HepG2 (cell line): ENCODE measurements around the gene CADM2. TPM values are rescaled to one million over a fixed set of nuclear protein-coding genes. Genes with fewer than 3 reads are reported as not detected.

ENCODE experiments used
- ATAC-seq: fragments of 200-7000 bp; cut with Tn5 transposase; 3 replicates; pipeline ENCODE4 v1.9.1; 2020; ENCODE audit warnings: mild to moderate bottlenecking, moderate library complexity
- BruUV-seq: library from RNA; stranded (reverse); fragments of 400-500 nt; replicated peaks from 2 replicates; lab custom pipeline; 2021; lab: Mats Ljungman, UMichigan
- CTCF ChIA-PET: fragments of 300-600 bp; formaldehyde crosslinking; extraction: SDS; loops from one replicate; lab custom pipeline; 2021; ENCODE audit warnings: low total read pairs, inconsistent platforms, low intra/inter-chr PET ratio; lab: Yijun Ruan, JAX
- POLR2A ChIA-PET: fragments of 350-600 bp; sonication (Branson Sonifier 250); formaldehyde crosslinking; loops from one replicate; lab custom pipeline; 2020; ENCODE audit warnings: antibody characterized with exemption, inconsistent platforms; lab: Yijun Ruan, JAX
- DNase-seq: peaks from one replicate; pipeline ENCODE4 v3.0.0-alpha.2; 2015; ENCODE audit warnings: low spot score
- FAIRE-seq: peaks from 3 replicates; lab custom pipeline; 2011; peaks lifted over from hg19 to GRCh38; lab: Jason Lieb, UNC
- H2AFZ ChIP-seq: one replicate; pipeline ENCODE4 v1.6.1; 2011; ENCODE audit warnings: low read length, inconsistent platforms
- H3K27ac ChIP-seq: fragments of 300-600 bp; 3 replicates; pipeline ENCODE4 v1.8.0; 2011; ENCODE audit warnings: mixed run types, mild to moderate bottlenecking, mixed read lengths, low read length, inconsistent platforms; ENCODE audit not compliant: insufficient read depth; ENCODE audit errors: extremely low read length
- H3K27me3 ChIP-seq, 2 experiments: fragments of 200-600 bp in 1 of 2; 2 replicates in 1 of 2; 3 replicates in 1 of 2; pipeline versions ENCODE4 v1.6.0 to v1.8.0; 2011; ENCODE audit warnings: low read length in 2 of 2, mild to moderate bottlenecking in 2 of 2, moderate library complexity in 2 of 2, inconsistent platforms in 1 of 2; ENCODE audit not compliant: insufficient read depth in 2 of 2, control insufficient read depth in 1 of 2
- H3K36me3 ChIP-seq, 2 experiments: fragments of 200-600 bp in 1 of 2; replicated peaks in 1 of 2; 2 replicates in 1 of 2; 3 replicates in 1 of 2; pipeline versions ENCODE4 v1.5.1 to v1.8.0; 2011; ENCODE audit warnings: low read length in 2 of 2, inconsistent platforms in 1 of 2; ENCODE audit not compliant: insufficient read depth in 2 of 2, control insufficient read depth in 1 of 2
- H3K4me1 ChIP-seq: 2 replicates; pipeline ENCODE4 v1.5.1; 2012; ENCODE audit warnings: low read length, inconsistent platforms; ENCODE audit not compliant: insufficient read depth
- H3K4me2 ChIP-seq: 2 replicates; pipeline ENCODE4 v1.6.0; 2011; ENCODE audit warnings: low read depth, low read length, inconsistent platforms
- H3K4me3 ChIP-seq, 3 experiments: fragments of 200-600 bp in 1 of 3; sonication (generic), shearing (Covaris generic) in 1 of 3; replicated peaks in 1 of 3; 2 replicates each; pipeline ENCODE4 v1.5.1; 2011 to 2016; ENCODE audit warnings: low read length in 3 of 3, inconsistent platforms in 2 of 3, low read depth in 2 of 3, mild to moderate bottlenecking in 2 of 3, control low read depth in 1 of 3, mixed read lengths in 1 of 3; ENCODE audit not compliant: insufficient read depth in 1 of 3
- H3K79me2 ChIP-seq: one replicate; pipeline ENCODE4 v1.6.1; 2011; ENCODE audit warnings: low read length, inconsistent platforms; ENCODE audit not compliant: insufficient read depth
- H3K9ac ChIP-seq: 2 replicates; pipeline ENCODE4 v1.6.0; 2011; ENCODE audit warnings: mild to moderate bottlenecking, low read depth, low read length, inconsistent platforms; ENCODE audit not compliant: insufficient read depth
- H3K9me3 ChIP-seq: 2 replicates; pipeline ENCODE4 v1.5.1; 2012; ENCODE audit warnings: mild to moderate bottlenecking, low read length
- H4K20me1 ChIP-seq: 2 replicates; pipeline ENCODE4 v1.6.0; 2011; ENCODE audit warnings: inconsistent platforms, mild to moderate bottlenecking, low read length, moderate library complexity; ENCODE audit not compliant: insufficient read depth
- ELK4 ChIP-seq: sonication (generic); formaldehyde crosslinking; IDR thresholded peaks from 2 replicates; pipeline ENCODE4 v1.9.0; 2021; ENCODE audit warnings: missing genetic modification reagents, borderline replicate concordance
- FLYWCH1 ChIP-seq: sonication (generic); formaldehyde crosslinking; IDR thresholded peaks from 2 replicates; pipeline ENCODE4 v1.8.1; 2023; ENCODE audit warnings: mild to moderate bottlenecking, missing genetic modification reagents
- HNF4A ChIP-seq: sonication (generic); formaldehyde crosslinking; IDR thresholded peaks from 2 replicates; pipeline ENCODE4 v1.4.0; 2020; ENCODE audit warnings: missing genetic modification reagents
- KAT7 ChIP-seq: IDR thresholded peaks from 2 replicates; pipeline ENCODE4 v1.6.1; 2018; ENCODE audit warnings: borderline replicate concordance, missing compliant biosample characterization
- KDM3A ChIP-seq: IDR thresholded peaks from 2 replicates; pipeline ENCODE4 v1.6.1; 2018; ENCODE audit warnings: low read depth, missing compliant biosample characterization
- KDM4B ChIP-seq: sonication (generic); formaldehyde crosslinking; IDR thresholded peaks from 2 replicates; pipeline ENCODE4 v1.4.0; 2020; ENCODE audit warnings: missing genetic modification reagents
- NFYB ChIP-seq: sonication (generic); formaldehyde crosslinking; IDR thresholded peaks from 2 replicates; pipeline ENCODE4 v1.4.0; 2020; ENCODE audit warnings: missing genetic modification reagents
- NR3C1 ChIP-seq: sonication (generic); formaldehyde crosslinking; IDR thresholded peaks from 2 replicates; pipeline ENCODE4 v1.4.0; 2020; ENCODE audit warnings: missing genetic modification reagents
- SMARCE1 ChIP-seq: fragments of 450-650 bp; IDR thresholded peaks from 2 replicates; pipeline ENCODE4 v1.6.1; 2017; ENCODE audit warnings: borderline replicate concordance
- SMC3 ChIP-seq: IDR thresholded peaks from 2 replicates; pipeline ENCODE4 v1.6.1; 2011; ENCODE audit warnings: low read length, improper control_type of control experiment
- SOX13 ChIP-seq, 3 experiments: fragments of 450-650 bp in 1 of 3; sonication (generic) in 1 of 3; formaldehyde crosslinking in 1 of 3; IDR thresholded peaks in 2 of 3; conservative IDR thresholded peaks in 1 of 3; 2 replicates each; pipeline versions ENCODE4 v1.5.0 to v1.6.1; 2016 to 2020; ENCODE audit warnings: antibody characterized with exemption in 1 of 3, mild to moderate bottlenecking in 1 of 3, missing compliant biosample characterization in 1 of 3, missing genetic modification reagents in 1 of 3, moderate library complexity in 1 of 3
- TAF1 ChIP-seq: sonication (generic); formaldehyde crosslinking; IDR thresholded peaks from 2 replicates; pipeline ENCODE4 v1.4.0; 2020; ENCODE audit warnings: missing genetic modification reagents
- ZNF230 ChIP-seq: sonication (generic); formaldehyde crosslinking; IDR thresholded peaks from 2 replicates; pipeline ENCODE4 v1.4.0; 2020; ENCODE audit warnings: mild to moderate bottlenecking, missing genetic modification reagents
- ZNF496 ChIP-seq: sonication (generic); formaldehyde crosslinking; IDR thresholded peaks from 2 replicates; pipeline ENCODE4 v1.8.1; 2023; ENCODE audit warnings: mild to moderate bottlenecking, moderate library complexity, missing genetic modification reagents; ENCODE audit not compliant: insufficient replicate concordance
- ZNF749 ChIP-seq: sonication (generic); formaldehyde crosslinking; IDR thresholded peaks from 2 replicates; pipeline ENCODE4 v1.8.0; 2022; ENCODE audit warnings: mild to moderate bottlenecking, missing genetic modification reagents, moderate library complexity, borderline replicate concordance
- ZNF775 ChIP-seq: sonication (generic); formaldehyde crosslinking; IDR thresholded peaks from 2 replicates; pipeline ENCODE4 v1.4.0; 2020; ENCODE audit warnings: missing genetic modification reagents, mild to moderate bottlenecking, moderate library complexity, borderline replicate concordance
- WGBS: methylation state at CpG from one replicate; pipeline ENCODE4 v1.1.6; 2017; ENCODE audit warnings: low lambda C conversion rate; 5-methylcytosine and 5-hydroxymethylcytosine counted together
- in situ Hi-C: cut with HindIII; loops from 2 replicates; pipeline ENCODE4 v1.10.0; 2017; ENCODE audit warnings: low pct_unique_long_range_greater_than_20kb; ENCODE audit not compliant: extremely low pct_ligation_motif_present
- intact Hi-C: fragments of 100-400 bp; cut with micrococcal nuclease; formaldehyde crosslinking; loops from one replicate; pipeline ENCODE4 v1.10.0; 2022; ENCODE audit not compliant: unreplicated experiment
- polyA plus RNA-seq, 8 experiments: library from polyadenylated mRNA; depleted of rRNA in 3 of 8; stranded (reverse) in 7 of 8; unstranded in 1 of 8; fragments of >200 nt; fragmentation: Illumina TruSeq in 4 of 8; extraction: Trizol in 4 of 8; gene quantifications; 2 replicates each; pipeline versions ENCODE4 v1.2.1 to v1.2.3, GENCODE V29; 2011 to 2016; ENCODE audit warnings: low read depth in 4 of 8, missing spikeins in 1 of 8, mixed read lengths in 1 of 8; ENCODE audit not compliant: insufficient read depth in 1 of 8
- total RNA-seq, 5 experiments: library from RNA; depleted of rRNA; stranded (reverse); fragments of >200 nt; fragmentation: Illumina TruSeq; extraction: Trizol; gene quantifications; 2 replicates each; pipeline ENCODE4 v1.2.3, GENCODE V29; 2016; ENCODE audit warnings: low read depth in 1 of 5

The CADM2 gene
- total and polyA plus RNA-seq, 2 of the 13 experiments (the other 11 are each of a cell fraction or from before 2014, with no cell fraction given) = not detected

GRCh38 chr3:85170646-85171045 lies 211.9 kb downstream of the CADM2 start:
- Histone ChIP-seq H3K9ac (no peak overlapping the region), H3K36me3 (no peaks in the 10 kb centered on the region), H3K79me2 (no peaks in the 10 kb centered on the region), H3K27ac (no peak overlapping the region), H4K20me1 (no peaks in the 10 kb centered on the region), H3K4me3 (no peak overlapping the region), H3K4me2 (no peak overlapping the region), H3K27me3 (no peaks in the 10 kb centered on the region), H2AFZ (no peak overlapping the region), H3K9me3 (no peaks in the 10 kb centered on the region), H3K4me1 (no peaks in the 10 kb centered on the region)
- CTCF ChIA-PET = no interaction called here
- WGBS = 4% methylated on average over 1 of the region's 1 CpG
- FAIRE-seq (no peak), DNase-seq (no peak), ATAC-seq (no peak)
- TF ChIP-seq ZNF230 (CRISPR knock-in tag) (no peak), NFYB (CRISPR knock-in tag) (no peak), ELK4 (CRISPR knock-in tag) (no peak), ZNF775 (CRISPR knock-in tag) (no peak)
- intact Hi-C loops (no loop called here), in situ Hi-C loops (no loop called here)
- BruUV-seq = no TSS peak
- POLR2A ChIA-PET = no interaction called here

- intact Hi-C loops = no loop called here
- ChIA-PET POLR2A (no interaction called here), CTCF (no interaction called here)
- no TSS peak for BruUV-seq
- H2AFZ ChIP-seq = no peak overlapping the region
- H3K27ac ChIP-seq = no peak overlapping the region
- ATAC-seq (no peak), DNase-seq (no peak), FAIRE-seq (no peak)
- no peaks in the 10 kb centered on the region for H4K20me1 ChIP-seq
- H3K27me3 ChIP-seq = no peaks in the 10 kb centered on the region
- 0% methylated on average over 1 of the region's 1 CpG for WGBS
- no peak overlapping the region for H3K4me2 ChIP-seq
- in situ Hi-C loops = no loop called here
- no peak overlapping the region for H3K9ac ChIP-seq
- no peaks in the 10 kb centered on the region for H3K79me2 ChIP-seq
- H3K9me3 ChIP-seq = no peaks in the 10 kb centered on the region
- H3K4me3 ChIP-seq = no peak overlapping the region
- no peaks in the 10 kb centered on the region for H3K4me1 ChIP-seq
- TF ChIP-seq KDM4B (CRISPR knock-in tag) = no peak
- TF ChIP-seq KAT7 (CRISPR knock-in tag) = no peak
- TF ChIP-seq KDM3A (CRISPR knock-in tag) = no peak
- TF ChIP-seq SMARCE1 = no peak
- TF ChIP-seq ZNF496 (CRISPR knock-in tag) = no peak
- TF ChIP-seq SOX13 (IDR thresholded peaks at IDR 0.05) = no peak
- no peak for TF ChIP-seq SOX13 (CRISPR knock-in tag; conservative IDR thresholded peaks at IDR 0.05 in 1 of 2, IDR thresholded peaks at IDR 0.05 in 1 of 2)
- no peak for TF ChIP-seq SMC3
- no peak for TF ChIP-seq NR3C1
- no peak for TF ChIP-seq FLYWCH1 (CRISPR knock-in tag)
- no peak for TF ChIP-seq TAF1 (CRISPR knock-in tag)
- TF ChIP-seq HNF4A = no peak
- TF ChIP-seq ZNF749 (CRISPR knock-in tag) = no peak
- no peaks in the 10 kb centered on the region for H3K36me3 ChIP-seq
These were observed 213.2 kb downstream of the CADM2 start for GRCh38 chr3:85171976-85172375.
